GM23338 (cell line): ENCODE results near the gene SUSD1.

Experiments
- CREB1 ChIP-seq: fragments of 250-450 bp; sonication (Bioruptor Pico); IDR thresholded peaks from 2 replicates; pipeline ENCODE4 v1.5.0; 2020; ENCODE audit warnings: low read depth, mild to moderate bottlenecking, moderate library complexity
- CTCF ChIP-seq, 2 experiments: fragments of 200-600 bp in 1 of 2; sonication (generic) in 1 of 2; conservative IDR thresholded peaks; 2 replicates each; pipeline versions ENCODE4 v1.5.1 to v1.6.1; 2016 to 2017; ENCODE audit warnings: antibody characterized with exemption in 2 of 2, low read depth in 2 of 2, mild to moderate bottlenecking in 2 of 2, moderate library complexity in 1 of 2
- ETS1 ChIP-seq: IDR thresholded peaks from 2 replicates; pipeline ENCODE4 v1.6.1; 2016; ENCODE audit warnings: antibody characterized with exemption
- EZH2 ChIP-seq: fragments of 200-600 bp; sonication (generic); IDR thresholded peaks from one replicate; pipeline ENCODE4 v1.8.0; 2017; ENCODE audit warnings: antibody characterized with exemption, mild to moderate bottlenecking, low read depth; ENCODE audit not compliant: unreplicated experiment
- EZH2phosphoT487 ChIP-seq: fragments of 200-600 bp; sonication (generic); IDR thresholded peaks from one replicate; pipeline ENCODE4 v1.8.1; 2018; ENCODE audit warnings: antibody characterized with exemption; ENCODE audit not compliant: unreplicated experiment
- JUNB ChIP-seq: IDR thresholded peaks from one replicate; pipeline ENCODE4 v1.6.1; 2016; ENCODE audit warnings: antibody characterized with exemption; ENCODE audit not compliant: unreplicated experiment
- POLR2AphosphoS5 ChIP-seq: IDR thresholded peaks from 2 replicates; pipeline ENCODE4 v1.6.1; 2016; ENCODE audit warnings: antibody characterized with exemption, low read depth
- REST ChIP-seq: IDR thresholded peaks from one replicate; pipeline ENCODE4 v1.6.1; 2018; ENCODE audit warnings: antibody characterized with exemption; ENCODE audit not compliant: unreplicated experiment
- STAT1 ChIP-seq: IDR thresholded peaks from one replicate; pipeline ENCODE4 v1.6.1; 2016; ENCODE audit warnings: antibody characterized with exemption; ENCODE audit not compliant: unreplicated experiment
- ZNF114 ChIP-seq: fragments of 250-450 bp; sonication (Bioruptor Pico); IDR thresholded peaks from 2 replicates; pipeline ENCODE4 v1.5.0; 2020; ENCODE audit warnings: mild to moderate bottlenecking, moderate library complexity
- ZNF331 ChIP-seq: fragments of 250-450 bp; sonication (Bioruptor Pico); IDR thresholded peaks from 2 replicates; pipeline ENCODE4 v1.5.0; 2020; ENCODE audit warnings: low read depth, mild to moderate bottlenecking, moderate library complexity

- TF ChIP-seq CTCF (conservative IDR thresholded peaks at IDR 0.05; ENCODE audit: low read depth in 2 of 2) (no peak), EZH2 (no peak), EZH2phosphoT487 (no peak), POLR2AphosphoS5 (no peak), JUNB (no peak), ZNF114 (no peak), ETS1 (no peak), CREB1 (CRISPR knock-in tag) (no peak), STAT1 (no peak), REST (no peak), ZNF331 (CRISPR knock-in tag) (no peak)
Measured at GRCh38 chr9:112035166-112035826, 139.8 kb downstream of the SUSD1 start.
